Activated CD4-positive, alpha-beta T cell treated with anti-CD3 and anti-CD28 coated beads, Interleukin-2, amount 50 U/mL, for 4 hours (primary cell): ENCODE data around the gene MST1R.
"Not testable (repeated sequence)": the region's sequence is repeated elsewhere in the genome, so short reads cannot be mapped to it uniquely, and the experiment has no call there.

Experiments
- DNase-seq, 2 experiments: peaks; one replicate each; pipeline ENCODE4 v3.0.0-alpha.2; 2020

Gene MST1R

DNA sequence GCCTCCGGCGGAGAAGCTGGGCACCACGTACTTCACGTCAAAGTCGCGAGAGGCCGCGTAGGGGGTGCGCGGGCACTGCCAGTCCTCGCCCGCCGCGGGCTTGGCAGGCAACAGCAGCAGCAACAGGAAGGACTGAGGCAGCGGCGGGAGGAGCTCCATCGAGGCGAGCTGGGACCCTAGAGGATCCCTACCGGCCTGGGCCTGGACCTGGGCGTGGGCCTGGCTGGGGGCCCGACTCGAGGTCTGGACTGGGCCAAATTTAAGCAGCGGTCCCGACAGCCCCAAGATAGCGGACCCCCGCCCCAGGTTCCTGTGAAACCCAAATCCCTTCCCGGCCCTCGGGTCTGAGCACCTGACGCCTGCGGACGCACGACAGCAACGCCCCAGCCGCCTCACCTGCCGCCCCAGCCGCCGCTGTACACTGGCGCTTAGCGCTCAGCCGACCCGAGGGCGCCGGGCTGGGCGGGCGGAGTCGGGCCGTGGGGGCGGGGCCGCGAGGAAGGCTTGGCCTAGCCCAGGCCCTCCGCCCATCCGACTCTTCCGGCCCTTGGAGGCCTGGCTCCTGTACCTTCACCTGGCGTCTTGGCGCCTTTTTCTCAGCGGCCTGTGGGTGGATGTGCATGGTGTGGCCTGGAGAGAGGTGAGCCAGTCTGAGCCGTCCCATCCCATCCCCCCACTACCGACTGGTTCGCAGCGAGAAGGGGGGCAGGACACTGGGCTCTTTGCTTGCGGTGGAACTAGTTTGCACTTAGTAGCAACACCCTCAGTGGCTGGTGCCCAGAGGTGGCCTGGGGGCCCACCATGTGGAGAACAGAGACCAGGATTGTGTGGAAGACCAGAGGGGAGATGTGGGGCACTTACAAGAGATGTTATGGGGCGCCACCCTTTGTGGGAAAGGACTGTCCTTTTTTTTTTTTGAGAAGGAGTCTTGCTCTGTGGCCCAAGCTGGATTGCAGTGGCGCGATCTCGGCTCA is at the start of gene MST1R:
Gene MST1R (minus strand): TSS at position 423 of the 974 bp plus-strand sequence. CDS start 264 bp downstream, at position 159.
- peak; percentile 70 to 73 for DNase-seq

DNA sequence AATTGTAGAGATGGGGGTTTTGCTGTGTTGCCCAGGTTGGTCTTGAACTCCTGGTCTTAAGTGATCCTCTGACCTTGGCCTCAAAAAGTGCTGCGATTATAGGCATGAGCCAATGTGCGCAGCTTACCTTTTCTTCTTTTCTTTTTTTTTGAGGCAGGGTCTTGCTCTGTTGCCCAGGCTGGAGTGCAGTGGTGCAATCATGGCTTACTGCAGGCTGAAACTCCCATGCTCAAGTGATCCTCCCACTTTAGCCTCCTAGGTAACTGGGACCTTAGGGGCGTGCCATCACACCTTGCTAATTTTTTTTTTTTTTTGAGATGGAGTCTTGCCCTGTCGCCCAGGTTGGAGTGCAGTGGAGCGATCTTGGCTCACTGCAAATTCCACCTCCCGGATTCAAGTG is 49.3 kb upstream of the MST1R start:
- DNase-seq = no peak

DNA sequence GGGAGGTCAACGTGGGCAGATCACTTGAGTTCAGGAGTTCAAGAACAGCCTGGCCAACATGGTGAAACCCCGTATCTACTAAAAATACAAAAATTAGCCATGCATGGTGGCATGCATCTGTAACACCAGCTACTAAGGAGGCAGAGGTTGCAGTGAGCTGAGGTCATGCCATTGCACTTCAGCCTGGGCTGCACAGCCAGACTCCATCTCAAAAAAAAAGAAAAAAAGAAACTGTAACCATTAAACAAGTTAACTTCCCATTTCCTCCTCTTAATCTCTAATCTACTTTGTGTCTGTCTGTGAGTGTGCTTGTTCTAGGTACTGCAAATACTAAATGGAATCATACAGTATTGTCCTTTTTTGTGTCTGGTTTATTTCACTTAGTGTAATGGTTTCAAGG is 39.0 kb upstream of the MST1R start:
- no peak for DNase-seq

DNA sequence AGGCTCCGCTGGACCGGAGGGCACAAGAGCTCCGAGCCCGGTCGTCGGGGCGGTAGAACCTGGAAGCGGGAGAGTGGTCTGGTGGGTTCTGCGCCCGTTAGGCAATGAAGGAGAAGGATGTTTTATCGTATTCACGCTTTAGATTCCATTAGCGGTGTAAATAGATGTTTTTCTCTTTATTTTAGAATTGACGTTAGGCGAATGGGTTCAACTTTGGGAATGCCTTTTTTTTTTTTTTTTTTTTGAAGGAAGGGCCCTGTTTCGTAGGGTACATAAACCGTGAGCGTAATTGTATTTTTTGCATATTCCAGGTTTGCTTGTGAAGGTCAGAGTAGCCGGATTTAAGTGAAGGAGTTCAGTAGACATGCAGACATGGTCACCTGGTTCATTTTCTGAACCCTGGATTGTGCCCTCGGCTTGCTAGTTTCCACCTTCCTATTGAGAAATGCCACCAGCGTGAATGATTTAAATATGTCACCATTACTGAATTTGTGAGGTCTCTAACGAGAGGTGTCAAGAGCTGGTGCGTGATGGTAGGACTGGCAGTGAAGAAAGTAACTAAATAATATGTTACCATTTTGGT is 37.1 kb upstream of the MST1R start:
- DNase-seq = no peak

DNA sequence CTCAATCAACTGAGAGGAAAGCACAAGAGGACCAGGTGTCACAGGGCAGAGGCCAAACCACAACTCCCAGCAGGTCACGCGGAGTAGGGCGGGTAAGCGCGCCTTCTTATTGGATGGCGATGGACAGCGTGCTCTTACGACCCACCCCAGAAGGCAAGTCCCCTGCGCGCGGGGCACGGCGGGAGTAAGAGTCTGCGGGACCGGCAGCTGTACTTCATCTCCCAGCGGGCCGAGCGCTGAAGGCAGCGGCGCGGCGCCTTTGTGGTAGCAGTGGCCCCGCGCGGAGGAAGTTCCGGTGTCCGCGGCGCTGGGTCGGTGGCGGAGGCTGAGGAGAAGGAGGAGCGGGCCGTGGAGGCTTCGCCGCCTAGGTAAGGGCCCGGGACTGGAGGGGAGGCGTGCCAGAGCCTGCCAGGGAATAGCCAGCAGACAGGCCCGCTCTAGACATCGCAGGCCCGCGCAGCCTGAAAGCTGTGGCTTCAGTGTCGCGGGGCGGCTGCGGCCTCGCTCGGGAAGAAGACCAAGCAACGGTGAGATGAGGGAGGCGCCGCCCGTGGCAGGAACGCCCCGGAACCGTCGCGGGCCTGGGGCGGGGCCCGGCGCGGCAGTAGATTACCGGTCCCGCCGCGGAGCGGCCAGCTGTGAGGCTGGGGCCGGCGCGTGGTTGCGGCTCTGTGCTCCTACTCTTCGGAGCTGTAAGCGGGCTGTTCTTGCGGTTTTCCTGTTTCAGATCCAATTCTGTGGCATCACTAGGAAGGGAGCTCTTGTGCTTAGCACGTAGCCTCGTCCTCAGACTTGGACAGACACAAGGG is 36.4 kb upstream of the MST1R start, which contains the start of gene RBM6:
Gene RBM6 (plus strand): TSS at position 293 of the 809 bp plus-strand sequence. CDS start 22,492 bp downstream, outside the sequence.
- DNase-seq = peak; percentile 92

DNA sequence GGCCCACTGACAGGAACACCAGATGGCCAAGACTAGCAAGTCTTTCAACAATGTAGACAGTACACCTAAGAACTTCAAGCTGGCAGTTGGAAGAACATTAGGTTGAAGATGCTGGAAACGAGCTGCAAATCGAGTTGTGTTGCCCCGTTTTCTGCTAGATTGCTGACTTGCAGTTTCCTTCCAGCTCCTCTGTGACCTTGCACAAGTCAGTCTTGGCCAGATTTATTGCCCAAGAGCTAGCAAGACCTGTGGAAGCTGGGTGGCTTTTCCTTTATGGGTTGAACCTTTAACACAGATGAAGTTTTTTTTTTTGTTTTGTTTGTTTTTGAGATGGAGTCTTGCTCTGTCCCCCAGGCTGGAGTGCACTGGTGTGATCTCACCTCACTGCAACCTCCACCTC is 33.4 kb upstream of the MST1R start:
- DNase-seq = no peak

DNA sequence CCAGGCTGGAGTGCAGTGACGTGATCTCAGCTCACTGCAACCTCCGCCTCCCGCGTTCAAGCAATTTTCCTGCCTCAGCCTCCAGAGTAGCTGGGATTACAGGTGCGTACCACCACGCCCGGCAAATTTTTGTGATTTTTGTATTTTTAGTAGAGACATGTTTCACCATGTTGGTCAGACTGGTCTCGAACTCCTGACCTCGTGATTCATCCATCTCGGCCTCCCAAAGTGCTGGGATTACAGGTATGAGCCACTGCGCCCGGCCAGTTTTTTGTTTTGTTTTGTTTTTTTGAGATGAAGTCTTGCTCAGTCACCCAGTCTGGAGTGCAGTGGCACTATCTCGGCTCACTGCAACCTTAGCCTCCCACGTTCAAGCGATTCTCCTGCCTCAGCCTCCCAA is 28.6 kb upstream of the MST1R start:
- not testable (repeated sequence) for DNase-seq

DNA sequence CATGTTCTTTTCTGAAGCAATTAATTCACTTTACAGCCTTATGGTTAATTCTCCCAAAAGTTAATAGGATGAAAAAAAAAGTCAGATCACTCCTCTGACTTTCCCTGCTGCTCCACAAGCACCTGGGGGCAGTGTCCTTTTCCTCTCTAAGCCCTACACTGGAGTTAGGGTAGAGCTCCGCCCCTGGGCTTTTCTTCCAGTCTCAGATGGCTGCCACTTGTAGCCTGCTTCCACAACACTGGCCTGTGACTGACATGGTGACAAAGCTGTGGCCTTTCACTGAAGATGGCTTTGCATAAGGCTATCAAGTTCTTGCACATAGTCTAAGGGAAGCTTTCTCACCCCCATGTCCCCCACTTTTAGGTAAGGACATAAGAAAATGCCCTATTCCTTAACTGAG is 27.2 kb upstream of the MST1R start:
- DNase-seq = no peak

DNA sequence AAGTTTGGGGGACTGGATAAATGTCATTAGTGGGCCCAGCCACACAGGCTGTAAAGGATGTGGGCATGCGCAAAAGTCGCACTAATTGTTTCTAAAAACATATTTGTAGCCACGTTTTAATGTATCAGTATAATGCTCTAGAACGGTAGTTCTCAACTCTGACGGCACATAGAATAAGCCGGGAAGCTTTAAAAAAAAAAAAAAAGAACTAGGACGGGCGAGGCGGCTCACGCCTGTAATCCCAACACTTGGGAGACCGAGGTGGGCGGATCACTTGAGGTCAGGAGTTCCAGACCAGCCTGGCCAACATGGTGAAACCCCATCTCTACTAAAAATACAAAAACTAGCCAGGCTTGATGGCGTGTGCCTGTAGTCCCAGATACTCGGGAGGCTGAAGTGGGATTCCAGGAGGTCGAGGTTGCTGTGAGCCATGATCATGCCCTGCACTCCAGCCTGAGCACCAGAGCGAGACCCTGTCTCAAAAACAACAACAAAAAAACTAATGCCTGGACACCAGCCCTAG is 26.6 kb upstream of the MST1R start:
- DNase-seq = no peak

DNA sequence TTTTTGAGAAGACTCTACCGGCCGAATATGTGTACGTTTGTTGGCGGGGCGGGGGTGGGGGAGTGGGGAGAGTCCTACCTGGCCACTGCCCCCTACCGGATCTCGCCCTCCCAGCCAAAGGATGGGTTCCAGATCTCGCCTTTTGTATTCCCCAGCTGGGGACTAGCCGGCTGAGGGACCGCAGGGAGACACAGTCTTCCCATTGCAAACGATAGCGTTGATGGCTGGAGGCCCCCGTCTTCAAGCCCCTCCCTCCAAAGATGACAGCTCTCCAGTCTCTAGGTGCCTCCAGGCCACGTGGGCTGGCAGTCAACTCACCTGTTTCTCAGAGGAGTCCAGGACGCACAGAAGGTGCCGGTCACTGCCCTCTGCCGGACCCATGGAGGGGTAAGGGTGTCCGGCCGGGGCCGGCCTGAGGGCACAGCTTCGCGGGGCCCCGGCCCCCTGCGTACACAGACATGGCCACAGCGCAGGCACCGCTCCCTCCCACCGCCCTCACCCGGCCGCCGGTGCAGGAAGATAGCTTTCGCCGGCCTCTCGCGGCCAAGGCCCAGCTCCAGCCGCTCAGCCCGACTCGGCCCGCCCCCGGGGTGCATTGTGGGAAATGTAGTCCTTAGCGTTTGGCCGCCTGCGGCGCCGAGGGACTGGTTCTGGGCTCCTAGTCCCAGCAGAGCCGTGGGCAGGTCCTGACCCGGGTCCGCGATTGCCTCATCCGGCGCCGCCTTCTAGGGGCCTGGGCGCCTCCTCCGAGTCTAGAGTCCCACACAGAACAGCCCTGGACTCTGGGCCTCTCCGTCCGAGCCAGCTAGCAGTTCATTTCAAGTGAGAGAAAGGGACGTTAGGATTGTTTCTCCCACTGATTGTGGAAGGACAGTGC is 25.9 kb upstream of the MST1R start, which contains the start of gene MON1A:
Gene MON1A (minus strand): TSS at position 521 of the 877 bp plus-strand sequence. CDS start 16,465 bp downstream, outside the sequence.
- peak; percentile 81 to 84 for DNase-seq

DNA sequence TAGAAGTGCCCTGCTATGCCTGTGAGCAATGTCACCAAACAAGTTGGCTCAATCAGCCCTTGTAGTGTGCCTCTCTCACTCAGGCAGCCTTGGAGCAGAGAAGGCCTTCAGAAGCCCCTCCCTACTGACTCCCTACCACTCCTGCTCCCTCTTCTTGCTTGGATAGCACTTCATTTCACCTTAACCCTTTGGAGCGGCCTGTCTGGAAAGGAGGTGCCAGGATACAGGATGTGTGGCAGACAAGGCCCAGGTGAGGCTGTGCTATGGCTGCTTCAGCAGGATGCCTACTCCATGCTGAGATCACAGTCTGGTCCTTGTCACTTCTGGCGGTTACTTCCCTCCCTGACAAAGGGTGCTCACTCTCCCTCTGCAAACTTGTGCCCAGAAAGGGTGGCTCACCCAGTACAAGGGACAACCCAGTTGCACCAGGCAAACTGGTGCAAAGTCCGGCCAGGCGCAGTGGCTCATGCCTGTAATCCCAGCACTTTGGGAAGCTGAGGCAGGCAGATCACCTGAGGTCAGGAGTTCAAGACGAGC is 24.9 kb upstream of the MST1R start:
- DNase-seq = no peak

DNA sequence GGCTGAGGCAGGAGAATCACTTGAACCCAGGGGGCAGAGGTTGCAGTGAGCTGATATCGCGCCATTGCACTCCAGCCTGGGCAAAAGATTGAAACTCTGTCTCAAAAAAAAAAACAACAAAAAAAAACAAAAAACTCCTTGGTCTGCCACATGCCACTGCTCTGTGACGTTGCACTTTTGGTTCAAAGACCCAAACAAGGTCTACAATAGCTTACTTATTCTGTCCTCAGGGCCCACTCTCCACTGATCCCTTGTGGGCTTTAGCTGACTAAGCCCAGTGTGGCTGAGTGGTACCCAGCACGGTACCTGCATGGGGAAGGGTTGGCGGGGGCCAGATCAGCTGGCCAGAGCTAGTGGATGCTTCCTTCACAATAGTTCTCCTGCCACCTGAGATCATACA is 24.1 kb upstream of the MST1R start:
- DNase-seq = no peak

DNA sequence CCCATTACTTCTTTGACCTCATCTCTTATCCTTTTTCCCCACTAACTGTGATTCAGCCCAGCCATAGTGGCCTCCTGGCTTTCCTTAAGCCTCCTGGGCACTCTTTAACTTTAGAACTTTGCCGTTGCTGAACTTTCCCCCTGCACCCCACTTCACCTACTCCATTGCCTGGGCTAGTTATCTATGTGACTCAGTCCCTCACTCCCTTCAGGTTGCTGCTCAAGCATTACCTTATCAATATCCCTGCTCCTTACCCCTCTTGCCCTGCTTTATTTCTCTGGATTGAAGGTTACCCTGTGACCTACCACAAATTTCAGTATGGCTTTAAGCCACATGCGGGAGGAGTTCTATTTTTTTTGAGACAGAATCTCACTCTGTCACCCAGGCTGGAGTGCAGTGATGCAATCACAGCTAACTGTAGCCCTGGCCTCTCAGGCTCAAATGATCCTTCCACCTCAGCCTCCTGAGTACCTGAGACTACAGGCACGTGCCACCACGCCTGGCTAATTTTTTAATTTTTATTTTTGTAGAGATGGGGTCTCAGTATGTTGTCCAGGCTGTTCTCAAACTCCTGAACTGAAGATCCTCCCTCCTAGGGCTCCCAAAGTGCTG is 22.6 kb upstream of the MST1R start:
- no peak for DNase-seq

DNA sequence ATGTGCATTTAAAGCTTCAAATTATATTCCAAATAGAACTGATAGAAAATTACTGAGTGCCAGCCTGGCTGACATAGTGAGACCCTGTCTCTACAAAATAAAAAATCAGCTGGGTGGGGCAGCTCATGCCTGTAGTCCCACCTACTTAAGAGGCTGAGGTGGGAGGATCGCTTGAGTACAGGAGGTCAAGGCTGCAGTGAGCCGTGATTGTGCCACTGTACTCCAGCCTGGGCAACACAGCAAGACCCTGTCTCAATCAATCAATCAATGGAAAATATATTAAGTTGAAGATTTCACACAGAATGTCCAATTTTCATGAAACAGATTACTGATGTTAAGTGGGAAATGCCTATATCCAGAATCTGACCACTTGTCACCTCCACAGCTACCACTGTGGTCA is 21.8 kb upstream of the MST1R start:
- DNase-seq = no peak

DNA sequence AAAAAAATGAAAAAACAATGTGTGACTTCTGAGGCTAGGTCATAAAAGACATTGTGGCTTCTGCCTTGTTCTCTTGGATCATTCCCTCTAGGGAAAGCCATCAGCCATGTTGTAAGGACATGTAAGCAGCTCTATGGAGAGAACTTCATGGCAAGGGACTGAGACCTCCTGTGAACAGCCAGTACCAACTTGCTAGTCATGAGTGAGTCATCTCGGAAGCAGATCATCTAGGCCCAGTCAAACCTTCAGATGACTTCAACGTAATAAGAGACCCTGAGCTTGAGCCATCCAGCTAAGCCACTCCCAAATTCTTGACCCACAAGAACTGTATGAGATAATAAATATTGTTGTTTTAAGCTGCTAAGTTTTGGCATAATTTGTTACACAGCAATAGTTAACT is 21.0 kb upstream of the MST1R start:
- no peak for DNase-seq

DNA sequence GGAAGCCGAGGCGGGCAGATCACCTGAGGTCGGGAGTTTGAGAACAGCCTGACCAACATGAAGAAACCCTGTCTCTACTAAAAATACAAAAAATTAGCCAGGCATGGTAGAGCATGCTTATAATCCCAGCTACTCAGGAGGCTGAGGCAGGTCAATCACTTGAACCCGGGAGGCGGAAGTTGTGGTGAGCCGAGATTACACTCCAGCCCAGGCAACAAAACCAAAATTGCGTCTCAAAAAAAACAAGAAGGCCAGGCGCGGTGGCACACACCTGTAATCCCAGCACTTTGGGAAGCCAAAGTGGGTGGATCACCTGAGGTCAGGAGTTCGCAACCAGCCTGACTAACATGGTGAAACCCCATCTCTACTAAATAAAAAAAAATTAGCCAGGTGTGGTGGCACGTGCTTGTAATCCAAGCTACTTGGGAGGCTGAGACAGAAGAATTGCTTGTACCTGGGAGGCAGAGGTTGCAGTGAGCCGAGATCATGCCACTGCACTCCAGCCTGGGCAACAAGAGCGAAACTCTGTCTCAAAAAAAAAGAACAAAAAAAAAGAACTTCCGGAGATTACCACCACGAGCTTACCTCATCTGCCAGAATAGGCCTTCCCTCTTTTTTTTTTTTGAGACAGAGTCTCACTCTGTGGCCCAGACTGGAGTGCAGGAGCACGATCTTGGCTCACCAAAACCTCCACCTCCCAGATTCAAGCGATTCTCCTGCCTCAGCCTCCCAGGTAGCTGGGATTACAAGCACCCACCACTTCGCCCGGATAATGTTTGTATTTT is 14.3 kb upstream of the MST1R start:
- not testable (repeated sequence) for DNase-seq

DNA sequence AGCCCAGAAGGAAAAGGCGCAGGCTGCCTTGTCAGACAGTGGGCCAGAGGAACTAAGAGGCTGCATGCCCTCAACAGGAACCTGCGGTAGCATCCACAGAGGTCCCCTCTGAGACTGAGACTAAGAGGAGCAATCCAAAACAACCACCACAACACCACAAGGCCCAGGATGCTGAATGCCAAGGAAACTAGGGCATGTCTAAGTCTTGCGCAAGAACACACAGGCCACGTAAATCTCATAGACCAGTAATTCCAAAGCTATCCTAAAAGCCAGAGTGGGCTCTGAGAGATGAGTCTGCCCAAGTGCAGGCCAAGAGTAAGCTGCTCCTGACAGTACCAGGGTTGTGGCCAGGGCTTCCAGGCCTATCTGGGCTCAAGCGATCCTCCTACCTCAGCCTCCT is 13.0 kb upstream of the MST1R start:
- DNase-seq = no peak

DNA sequence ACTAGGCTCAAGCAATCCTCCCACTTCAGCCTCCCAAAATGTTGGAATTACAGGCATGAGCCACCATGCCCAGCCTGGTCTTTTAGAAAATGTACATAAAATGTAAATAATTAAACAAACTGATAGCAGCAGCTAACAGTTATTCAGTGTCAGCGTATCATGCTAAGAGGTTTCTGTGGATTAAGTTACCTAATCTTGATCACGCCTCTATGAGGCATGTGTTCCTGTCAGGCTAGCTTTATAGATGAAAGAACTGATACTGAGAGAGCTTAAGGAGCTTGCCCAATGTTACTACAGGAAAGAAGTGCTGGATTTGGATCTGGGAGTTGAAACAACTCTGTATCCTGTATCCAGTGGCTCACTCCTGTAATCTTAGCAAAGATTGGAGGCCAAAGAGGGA is 11.2 kb upstream of the MST1R start:
- no peak for DNase-seq

DNA sequence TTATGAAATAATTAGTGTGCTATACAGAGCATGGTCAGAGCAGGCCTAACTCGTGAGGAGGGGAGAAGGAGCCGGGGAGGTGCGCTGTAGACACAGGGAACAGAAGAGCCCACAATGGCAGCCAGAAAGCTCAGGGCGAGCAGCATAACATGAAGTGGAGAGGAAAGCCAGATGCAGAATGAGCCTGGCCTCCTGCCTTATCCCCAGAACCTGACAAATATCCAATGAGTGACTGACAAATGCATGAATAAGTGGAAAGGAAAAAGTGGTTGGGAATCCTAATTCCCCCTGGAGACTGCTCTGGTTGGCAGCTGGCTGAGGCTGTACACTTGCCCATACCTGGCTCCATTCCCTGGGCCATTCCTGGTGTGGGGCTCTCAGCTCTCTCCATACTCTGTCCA is 9.2 kb upstream of the MST1R start:
- no peak for DNase-seq

DNA sequence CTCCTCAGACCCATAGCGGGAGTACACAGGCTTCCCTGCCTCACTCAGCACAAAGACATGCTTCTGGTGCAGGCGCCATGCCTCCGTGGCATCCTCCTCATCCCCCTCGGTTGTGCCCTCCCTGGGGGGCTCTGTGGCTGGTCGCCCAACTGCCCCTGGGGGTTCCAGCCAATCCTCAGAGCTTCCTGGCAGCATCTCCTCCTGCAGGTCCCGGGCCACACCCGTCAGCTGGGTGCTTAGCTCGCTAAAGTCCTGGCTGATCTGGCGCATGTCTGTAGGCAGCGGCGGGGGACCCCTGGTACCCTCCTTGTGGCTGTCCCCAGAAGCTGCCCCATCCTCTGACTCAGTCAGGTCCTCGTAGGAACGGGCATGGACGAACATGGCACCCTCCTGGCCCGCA is 7.9 kb upstream of the MST1R start:
- no peak for DNase-seq

DNA sequence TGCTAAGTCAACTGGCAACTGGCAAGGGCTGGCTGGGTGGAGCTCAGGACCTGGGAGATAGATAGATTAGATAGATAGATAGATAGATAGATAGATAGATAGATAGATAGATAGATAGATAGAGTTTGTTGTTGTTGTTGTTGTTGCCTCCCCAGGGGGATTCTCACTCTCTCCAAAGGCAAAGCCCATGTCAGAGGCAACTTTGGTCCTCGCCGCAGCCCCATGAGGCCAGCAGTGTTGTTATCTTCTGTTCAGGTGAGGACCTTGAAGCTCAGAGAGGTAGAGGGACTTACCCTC is 7.4 kb upstream of the MST1R start:
- no peak for DNase-seq
